Erythroblast (primary cell): ENCODE measurements around the gene SYNE2.

Experiments used
- GATA1 ChIP-seq: IDR thresholded peaks from 2 replicates; pipeline ENCODE4 v1.6.1; 2011; ENCODE audit warnings: low read depth, mild to moderate bottlenecking, control low read depth, low read length, moderate library complexity
- POLR2A ChIP-seq: IDR thresholded peaks from 2 replicates; pipeline ENCODE4 v1.6.1; 2011; ENCODE audit warnings: mild to moderate bottlenecking, low read length

DNA sequence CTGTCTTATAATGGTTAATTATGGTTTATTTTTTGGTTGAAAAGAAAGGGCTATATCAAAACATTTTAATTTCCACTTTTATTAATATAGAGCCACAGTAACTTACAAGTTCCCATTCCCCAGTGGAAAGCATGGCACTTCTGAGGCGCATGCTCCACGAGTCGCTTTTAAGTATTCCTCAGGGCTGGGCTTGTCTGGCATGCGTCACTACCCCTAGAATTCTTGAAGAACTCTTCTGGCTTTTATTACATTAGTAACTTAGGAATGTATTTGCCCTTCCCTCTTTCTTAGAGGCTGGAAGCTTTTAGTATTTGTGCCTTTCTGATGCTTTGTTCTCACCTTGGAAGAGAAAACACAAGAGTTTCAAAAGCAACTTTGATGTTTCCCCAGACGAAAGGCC lies 360.3 kb downstream of the SYNE2 start:
- TF ChIP-seq POLR2A = no peak
- no peak for TF ChIP-seq GATA1
